Endodermal cell (in vitro differentiated cells): Measurements from ENCODE around the gene MACC1. TPM values are rescaled to one million over a fixed set of nuclear protein-coding genes. Genes with fewer than 3 reads are reported as not detected.

Experiments used
- DNase-seq: peaks from one replicate; pipeline ENCODE4 v3.0.0-alpha.2; 2017
- H3K27ac ChIP-seq: 2 replicates; pipeline ENCODE4 v1.5.1; 2013; ENCODE audit warnings: mild to moderate bottlenecking, low read depth, low read length, moderate library complexity
- H3K27me3 ChIP-seq: 2 replicates; pipeline ENCODE4 v1.6.1; 2013; ENCODE audit warnings: mild to moderate bottlenecking, low read length, moderate library complexity; ENCODE audit not compliant: insufficient read depth, control insufficient read depth, poor library complexity, severe bottlenecking
- H3K36me3 ChIP-seq: 2 replicates; pipeline ENCODE4 v1.7.0; 2013; ENCODE audit warnings: mild to moderate bottlenecking, low read length, moderate library complexity; ENCODE audit not compliant: control insufficient read depth, insufficient read depth
- H3K4me1 ChIP-seq: one replicate; pipeline ENCODE4 v1.7.0; 2013; ENCODE audit warnings: low read length; ENCODE audit not compliant: control insufficient read depth, insufficient read depth
- H3K4me3 ChIP-seq: 2 replicates; pipeline ENCODE4 v1.5.1; 2013; ENCODE audit warnings: mild to moderate bottlenecking, low read length, moderate library complexity
- H3K9ac ChIP-seq: 2 replicates; pipeline ENCODE4 v1.6.1; 2013; ENCODE audit warnings: mild to moderate bottlenecking, low read length, moderate library complexity; ENCODE audit not compliant: poor library complexity, severe bottlenecking; ENCODE audit errors: extremely low read depth
- H3K9me3 ChIP-seq: 2 replicates; pipeline ENCODE4 v1.6.1; 2013; ENCODE audit warnings: mild to moderate bottlenecking, low read length, moderate library complexity; ENCODE audit not compliant: control insufficient read depth
- H3K27ac Mint-ChIP-seq: 2 replicates; pipeline ENCODE4 v1.8.0; 2020; ENCODE audit warnings: mixed read lengths
- H3K27me3 Mint-ChIP-seq: 2 replicates; pipeline ENCODE4 v1.8.0; 2021; ENCODE audit warnings: mild to moderate bottlenecking, mixed read lengths; ENCODE audit not compliant: insufficient read depth
- H3K36me3 Mint-ChIP-seq: 2 replicates; pipeline ENCODE4 v1.8.0; 2020; ENCODE audit warnings: low read depth, mixed read lengths
- H3K4me1 Mint-ChIP-seq: 2 replicates; pipeline ENCODE4 v1.8.0; 2020; ENCODE audit warnings: mixed read lengths
- H3K4me3 Mint-ChIP-seq: 2 replicates; pipeline ENCODE4 v1.8.0; 2020; ENCODE audit warnings: mild to moderate bottlenecking, moderate library complexity, mixed read lengths
- H3K9me3 Mint-ChIP-seq: 2 replicates; pipeline ENCODE4 v1.8.0; 2020; ENCODE audit warnings: mild to moderate bottlenecking, mixed read lengths
- WGBS, 2 experiments: methylation state at CpG; one replicate each; pipeline versions ENCODE4 v1.1.5 to v1.1.7; 2013; ENCODE audit warnings: missing lambda C conversion rate in 2 of 2, mixed read lengths in 1 of 2; ENCODE audit not compliant: insufficient coverage in 1 of 2, insufficient read length in 1 of 2; 5-methylcytosine and 5-hydroxymethylcytosine counted together
- total RNA-seq, 2 donors: library from RNA; stranded (reverse); fragmentation: NEBNext Ultra II Directional in 1 of 2; extraction: Animal tissue kit (Norgen Biotek cat#: 25700) in 1 of 2; gene quantifications; 2 replicates in 1 of 2; 3 replicates in 1 of 2; pipeline ENCODE4 v1.2.1, GENCODE V29; 2021
- TF ChIP-seq, protein P1 (sequence below): fragments of 200-600 bp; sonication (generic); conservative IDR thresholded peaks from 2 replicates; pipeline ENCODE4 v1.5.0; 2021; ENCODE audit warnings: antibody characterized with exemption, mild to moderate bottlenecking

Gene MACC1
- total RNA-seq, 2 donors from 2014 or later: 1.4 to 2.0 TPM

DNA sequence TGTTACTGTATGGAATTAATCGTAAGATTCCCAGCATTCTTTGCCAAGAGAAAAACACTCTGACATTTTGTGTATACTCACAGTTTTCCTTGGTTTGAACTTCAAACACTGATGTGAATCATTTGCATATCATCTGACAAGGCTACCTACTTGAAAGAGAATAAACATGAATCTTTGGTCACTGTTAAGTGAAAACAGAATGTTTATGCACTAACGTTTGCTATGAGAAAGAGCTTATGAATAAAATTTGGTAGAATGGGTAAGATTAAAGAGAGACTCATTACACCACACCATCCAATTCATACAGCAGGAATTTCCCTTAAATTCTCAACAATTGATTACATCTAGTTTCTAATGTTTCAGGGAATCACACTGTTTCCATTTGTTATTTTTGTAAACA is 46.6 kb downstream of the MACC1 start:
- Histone ChIP-seq H3K4me1 (no peaks in the 10 kb centered on the region), H3K9ac (no peak overlapping the region), H3K4me3 (no peak overlapping the region), H3K9me3 (no peaks in the 10 kb centered on the region), H3K36me3 (no peaks in the 10 kb centered on the region), H3K27me3 (no peaks in the 10 kb centered on the region), H3K27ac (no peak overlapping the region)
- no peaks in the 10 kb centered on the region for H3K9me3 Mint-ChIP-seq
- H3K4me3 Mint-ChIP-seq: no peak overlapping the region
- TF ChIP-seq, protein P1, sequence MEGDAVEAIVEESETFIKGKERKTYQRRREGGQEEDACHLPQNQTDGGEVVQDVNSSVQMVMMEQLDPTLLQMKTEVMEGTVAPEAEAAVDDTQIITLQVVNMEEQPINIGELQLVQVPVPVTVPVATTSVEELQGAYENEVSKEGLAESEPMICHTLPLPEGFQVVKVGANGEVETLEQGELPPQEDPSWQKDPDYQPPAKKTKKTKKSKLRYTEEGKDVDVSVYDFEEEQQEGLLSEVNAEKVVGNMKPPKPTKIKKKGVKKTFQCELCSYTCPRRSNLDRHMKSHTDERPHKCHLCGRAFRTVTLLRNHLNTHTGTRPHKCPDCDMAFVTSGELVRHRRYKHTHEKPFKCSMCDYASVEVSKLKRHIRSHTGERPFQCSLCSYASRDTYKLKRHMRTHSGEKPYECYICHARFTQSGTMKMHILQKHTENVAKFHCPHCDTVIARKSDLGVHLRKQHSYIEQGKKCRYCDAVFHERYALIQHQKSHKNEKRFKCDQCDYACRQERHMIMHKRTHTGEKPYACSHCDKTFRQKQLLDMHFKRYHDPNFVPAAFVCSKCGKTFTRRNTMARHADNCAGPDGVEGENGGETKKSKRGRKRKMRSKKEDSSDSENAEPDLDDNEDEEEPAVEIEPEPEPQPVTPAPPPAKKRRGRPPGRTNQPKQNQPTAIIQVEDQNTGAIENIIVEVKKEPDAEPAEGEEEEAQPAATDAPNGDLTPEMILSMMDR: no peak
- H3K27me3 Mint-ChIP-seq: no peaks in the 10 kb centered on the region
- H3K27ac Mint-ChIP-seq: no peak overlapping the region
- WGBS, 2 experiments: 100% methylated on average over 1 of the region's 2 CpGs; no CpG with 5 or more reads in 1 of the 2 experiments
- no peaks in the 10 kb centered on the region for H3K36me3 Mint-ChIP-seq
- peaks cover 10% of the 10 kb centered on the region for H3K4me1 Mint-ChIP-seq
- no peak for DNase-seq

DNA sequence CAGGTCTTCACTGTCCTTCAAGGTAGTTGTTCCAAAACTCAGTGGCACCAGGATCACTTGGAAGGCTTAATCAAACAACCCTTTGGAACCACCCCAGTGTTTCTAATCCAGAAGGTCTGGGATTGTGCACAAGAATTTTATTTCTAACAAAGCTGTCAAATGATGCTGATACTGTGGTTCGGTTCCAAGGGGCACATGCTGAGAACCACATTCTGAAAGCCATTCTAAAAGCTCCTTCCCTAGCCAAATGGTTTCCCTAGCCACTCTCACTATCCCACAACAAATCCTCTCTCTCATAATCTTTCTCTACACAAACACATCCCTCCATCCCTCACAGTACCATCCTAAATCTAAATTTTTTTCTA is 52.1 kb downstream of the MACC1 start:
- Histone ChIP-seq H3K27me3 (no peaks in the 10 kb centered on the region), H3K27ac (no peak overlapping the region), H3K4me1 (no peaks in the 10 kb centered on the region), H3K9me3 (no peaks in the 10 kb centered on the region), H3K9ac (no peak overlapping the region), H3K4me3 (no peak overlapping the region), H3K36me3 (no peaks in the 10 kb centered on the region)
- Mint-ChIP-seq H3K9me3 (no peaks in the 10 kb centered on the region), H3K27ac (no peak overlapping the region), H3K27me3 (no peaks in the 10 kb centered on the region), H3K4me1 (no peaks in the 10 kb centered on the region), H3K36me3 (no peaks in the 10 kb centered on the region), H3K4me3 (no peak overlapping the region)
- WGBS, 2 experiments: 84 to 100% methylated on average over 1 of the region's 1 CpG
- TF ChIP-seq, protein P1: no peak
- no peak for DNase-seq

DNA sequence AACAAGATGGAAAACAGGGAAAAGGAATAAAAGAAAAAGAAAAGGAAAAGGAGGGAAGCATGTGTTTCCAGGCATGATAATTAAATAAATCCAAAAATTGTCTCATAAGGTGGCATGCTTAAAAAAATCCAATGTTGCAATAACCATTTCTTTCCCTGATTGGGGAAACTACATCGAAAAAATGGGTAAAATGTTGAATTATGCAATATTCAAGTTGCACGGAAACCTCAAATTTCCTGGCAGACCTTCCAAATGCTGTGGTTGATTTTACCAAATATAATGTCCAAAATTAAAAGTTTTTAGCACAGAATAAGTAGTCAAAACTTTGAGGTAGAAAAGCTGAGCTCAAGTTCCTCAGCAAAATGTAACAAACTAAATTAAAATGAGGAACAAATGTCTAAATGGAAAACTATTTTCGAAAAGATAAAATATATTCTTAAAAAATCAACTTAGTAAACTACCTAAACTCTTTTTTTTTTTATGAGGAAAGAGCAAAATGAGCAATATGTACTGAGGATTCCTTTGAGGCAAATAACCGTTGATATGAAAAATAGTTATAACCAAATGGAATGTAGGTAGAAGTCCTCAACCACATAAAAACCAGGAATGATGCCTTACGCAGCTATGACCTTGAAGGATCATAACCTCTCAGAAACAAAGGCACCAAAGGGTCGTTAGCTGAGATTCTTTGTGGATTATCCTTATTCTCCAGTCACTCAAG is 52.6 kb downstream of the MACC1 start:
- Histone ChIP-seq H3K36me3 (no peaks in the 10 kb centered on the region), H3K27ac (no peak overlapping the region), H3K9ac (no peak overlapping the region), H3K4me3 (no peak overlapping the region), H3K9me3 (no peaks in the 10 kb centered on the region), H3K4me1 (no peaks in the 10 kb centered on the region), H3K27me3 (no peaks in the 10 kb centered on the region)
- H3K4me3 Mint-ChIP-seq: no peak overlapping the region
- no peaks in the 10 kb centered on the region for H3K36me3 Mint-ChIP-seq
- no peak for DNase-seq
- H3K9me3 Mint-ChIP-seq: no peaks in the 10 kb centered on the region
- no peaks in the 10 kb centered on the region for H3K4me1 Mint-ChIP-seq
- H3K27me3 Mint-ChIP-seq: no peaks in the 10 kb centered on the region
- WGBS, 2 experiments: 93 to 94% methylated on average over 4 to 5 of the region's 6 CpGs
- no peak overlapping the region for H3K27ac Mint-ChIP-seq
- TF ChIP-seq, protein P1: no peak
